Fibroblast of the aortic adventitia (primary cell): ENCODE measurements around the gene ARHGAP15. TPM values are rescaled to one million over a fixed set of nuclear protein-coding genes. Genes with fewer than 3 reads are reported as not detected.
A peak's percentile ranks its signal among the peaks of the same experiment; 100 is the strongest.
"Not testable (repeated sequence)": the region's sequence is repeated elsewhere in the genome, so short reads cannot be mapped to it uniquely, and the experiment has no call there.

Experiments
- DNase-seq: peaks from one replicate; pipeline ENCODE4 v3.0.0-alpha.2; 2010; ENCODE audit warnings: low read depth
- H3K4me3 ChIP-seq: 2 replicates; pipeline ENCODE4 v1.5.1; 2011; ENCODE audit warnings: low read depth, mild to moderate bottlenecking, control low read depth, low read length, moderate library complexity
- total RNA-seq: library from RNA; depleted of rRNA; stranded (reverse); fragments of >200 nt; gene quantifications from 2 replicates; pipeline ENCODE4 v1.2.3, GENCODE V29; 2012; ENCODE audit warnings: low replicate concordance
- TF ChIP-seq, protein P1 (sequence below): IDR thresholded peaks from 2 replicates; pipeline ENCODE4 v1.5.1; 2011; ENCODE audit warnings: mild to moderate bottlenecking, low read length, control low read depth, inconsistent platforms; ENCODE audit not compliant: insufficient read depth

ARHGAP15 gene
- total RNA-seq, 1 donor = not detected

- TF ChIP-seq, protein P1, sequence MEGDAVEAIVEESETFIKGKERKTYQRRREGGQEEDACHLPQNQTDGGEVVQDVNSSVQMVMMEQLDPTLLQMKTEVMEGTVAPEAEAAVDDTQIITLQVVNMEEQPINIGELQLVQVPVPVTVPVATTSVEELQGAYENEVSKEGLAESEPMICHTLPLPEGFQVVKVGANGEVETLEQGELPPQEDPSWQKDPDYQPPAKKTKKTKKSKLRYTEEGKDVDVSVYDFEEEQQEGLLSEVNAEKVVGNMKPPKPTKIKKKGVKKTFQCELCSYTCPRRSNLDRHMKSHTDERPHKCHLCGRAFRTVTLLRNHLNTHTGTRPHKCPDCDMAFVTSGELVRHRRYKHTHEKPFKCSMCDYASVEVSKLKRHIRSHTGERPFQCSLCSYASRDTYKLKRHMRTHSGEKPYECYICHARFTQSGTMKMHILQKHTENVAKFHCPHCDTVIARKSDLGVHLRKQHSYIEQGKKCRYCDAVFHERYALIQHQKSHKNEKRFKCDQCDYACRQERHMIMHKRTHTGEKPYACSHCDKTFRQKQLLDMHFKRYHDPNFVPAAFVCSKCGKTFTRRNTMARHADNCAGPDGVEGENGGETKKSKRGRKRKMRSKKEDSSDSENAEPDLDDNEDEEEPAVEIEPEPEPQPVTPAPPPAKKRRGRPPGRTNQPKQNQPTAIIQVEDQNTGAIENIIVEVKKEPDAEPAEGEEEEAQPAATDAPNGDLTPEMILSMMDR = no peak
- no peak overlapping the region for H3K4me3 ChIP-seq
- no peak for DNase-seq
These were observed 400.0 kb downstream of the ARHGAP15 start for GRCh38 chr2:143529118-143529720.

DNA sequence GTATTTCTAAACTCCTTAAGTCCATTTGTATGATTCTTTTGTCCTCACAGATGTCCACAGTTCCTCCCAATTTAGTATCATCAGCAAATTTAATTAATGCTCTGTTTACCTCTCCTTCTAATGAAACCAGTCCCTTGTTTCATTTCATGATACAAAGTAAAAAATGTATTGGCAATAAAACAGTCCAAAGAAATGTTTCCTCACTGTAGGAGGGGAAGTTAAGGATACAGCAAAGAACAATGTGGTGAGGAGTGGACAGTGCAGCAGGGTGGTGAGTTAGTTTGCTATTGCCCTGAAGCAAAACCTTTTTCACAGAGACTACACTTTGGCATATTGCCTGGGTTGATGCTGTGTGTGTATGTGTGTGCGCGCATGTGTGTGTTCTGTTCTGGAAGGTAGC lies 401.5 kb downstream of the ARHGAP15 start:
- H3K4me3 ChIP-seq = no peak overlapping the region
- DNase-seq = no peak
- TF ChIP-seq, protein P1 = no peak

- no peak overlapping the region for H3K4me3 ChIP-seq
- DNase-seq = no peak
- TF ChIP-seq, protein P1 = no peak
These were observed 402.8 kb downstream of the ARHGAP15 start for GRCh38 chr2:143532061-143532460.

DNA sequence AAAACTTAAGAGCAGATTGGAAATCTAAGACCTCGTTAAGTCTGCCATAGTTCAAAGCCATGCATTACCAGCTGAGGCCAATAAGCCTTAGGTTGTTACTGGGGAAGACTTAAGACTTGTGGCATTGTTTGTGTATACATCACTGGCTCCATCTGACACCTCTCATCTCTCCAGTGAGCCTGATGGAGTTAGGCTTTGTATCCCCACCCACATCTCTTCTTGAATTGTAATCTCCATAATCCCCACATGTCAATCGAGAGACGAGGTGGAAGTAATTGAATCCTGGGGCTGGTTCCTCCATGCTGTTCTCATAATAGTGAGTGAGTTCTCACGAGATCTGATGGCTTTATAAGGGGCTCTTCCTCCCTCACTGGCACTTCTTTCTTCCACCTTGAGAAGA lies 404.6 kb downstream of the ARHGAP15 start:
- DNase-seq = no peak
- TF ChIP-seq, protein P1 = no peak

GRCh38 chr2:143535802-143536201 lies 406.6 kb downstream of the ARHGAP15 start:
- DNase-seq = no peak
- TF ChIP-seq, protein P1 = no peak
- no peak overlapping the region for H3K4me3 ChIP-seq

More for the DNA sequence above, 404.6 kb downstream of the ARHGAP15 start:
- no peak overlapping the region for H3K4me3 ChIP-seq

GRCh38 chr2:143541899-143542298 lies 412.7 kb downstream of the ARHGAP15 start:
- not testable (repeated sequence) for H3K4me3 ChIP-seq, DNase-seq

DNA sequence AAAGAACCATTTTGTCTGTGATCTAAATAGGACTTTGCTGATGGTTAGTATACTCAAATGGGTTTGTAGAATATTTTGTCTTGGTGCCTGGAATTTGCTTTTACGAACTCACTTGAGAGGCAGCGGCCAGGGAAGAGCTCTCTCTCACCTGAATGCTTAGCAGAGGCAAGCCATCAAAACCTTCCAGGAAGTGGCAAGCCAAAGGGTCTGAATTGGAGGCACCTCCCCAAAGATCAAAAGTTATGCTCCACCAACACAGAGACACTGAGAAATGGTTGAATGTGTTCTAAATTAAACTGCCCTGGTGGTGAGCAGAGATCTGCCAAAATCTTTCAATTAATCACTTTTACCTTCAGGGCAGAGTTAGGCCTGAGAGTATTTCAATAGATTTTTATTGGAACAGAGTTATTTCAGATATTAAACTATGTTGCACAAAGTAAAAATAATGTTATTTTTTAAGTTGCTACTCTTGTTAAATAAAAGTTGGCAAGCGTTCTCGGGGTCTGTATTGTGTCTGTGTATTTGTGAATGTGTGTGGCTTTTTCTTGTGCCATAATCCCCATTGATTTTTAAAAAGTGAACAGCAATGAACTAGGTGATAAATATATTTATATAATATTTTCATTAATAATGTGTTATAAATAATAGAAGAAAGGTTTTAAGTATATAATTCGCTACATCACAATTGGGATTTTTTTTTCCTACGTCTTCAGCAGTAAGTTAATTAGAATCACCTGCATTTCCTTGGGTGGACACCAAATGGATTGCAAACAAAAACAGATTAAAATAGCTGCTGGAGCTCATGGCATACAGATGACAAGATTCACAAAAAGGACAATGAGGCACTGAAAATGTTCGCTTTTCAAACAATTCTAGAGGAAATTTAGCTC lies 416.1 kb downstream of the ARHGAP15 start:
- TF ChIP-seq, protein P1 = no peak
- peak; percentile 7 for DNase-seq
- H3K4me3 ChIP-seq = no peak overlapping the region
